Measurements from ENCODE around the gene MYBPC3. TPM values are rescaled to one million over a fixed set of nuclear protein-coding genes. Genes with fewer than 3 reads are reported as not detected.

The MYBPC3 gene
- total RNA-seq, 4 donors from 2014 or later: not detected

GRCh38 chr11:47376525-47377371 is 24.2 kb upstream of the MYBPC3 start:
- DNase-seq: peak; percentile 39
- no peaks in the 10 kb centered on the region for H3K36me3 ChIP-seq
- intact Hi-C loops (cut with DNase I; ENCODE audit: low total_unique reads) (loop anchor here (5.0 to 10.0 kb wide), 2 partner anchors 76 to 478 kb away; no protein-coding TSS in a partner anchor), in situ Hi-C loops (cut with MboI; ENCODE audit: low pct_ligation_motif_present in 1 of 4, low pct_unique_long_range_greater_than_20kb in 1 of 4, low sequenced_read_pairs in 3 of 4) (no loop called here)
- peak overlapping the region in 2 of 4 donors; percentile 14 to 38 for H3K4me3 ChIP-seq
- peak overlapping the region; percentile 67 to 79 (median 74) for H3K27ac ChIP-seq
- H3K9me3 ChIP-seq: no peaks in the 10 kb centered on the region
- TF ChIP-seq, protein P1, sequence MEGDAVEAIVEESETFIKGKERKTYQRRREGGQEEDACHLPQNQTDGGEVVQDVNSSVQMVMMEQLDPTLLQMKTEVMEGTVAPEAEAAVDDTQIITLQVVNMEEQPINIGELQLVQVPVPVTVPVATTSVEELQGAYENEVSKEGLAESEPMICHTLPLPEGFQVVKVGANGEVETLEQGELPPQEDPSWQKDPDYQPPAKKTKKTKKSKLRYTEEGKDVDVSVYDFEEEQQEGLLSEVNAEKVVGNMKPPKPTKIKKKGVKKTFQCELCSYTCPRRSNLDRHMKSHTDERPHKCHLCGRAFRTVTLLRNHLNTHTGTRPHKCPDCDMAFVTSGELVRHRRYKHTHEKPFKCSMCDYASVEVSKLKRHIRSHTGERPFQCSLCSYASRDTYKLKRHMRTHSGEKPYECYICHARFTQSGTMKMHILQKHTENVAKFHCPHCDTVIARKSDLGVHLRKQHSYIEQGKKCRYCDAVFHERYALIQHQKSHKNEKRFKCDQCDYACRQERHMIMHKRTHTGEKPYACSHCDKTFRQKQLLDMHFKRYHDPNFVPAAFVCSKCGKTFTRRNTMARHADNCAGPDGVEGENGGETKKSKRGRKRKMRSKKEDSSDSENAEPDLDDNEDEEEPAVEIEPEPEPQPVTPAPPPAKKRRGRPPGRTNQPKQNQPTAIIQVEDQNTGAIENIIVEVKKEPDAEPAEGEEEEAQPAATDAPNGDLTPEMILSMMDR (IDR thresholded peaks at IDR 0.05): no peak
- no peak for TF ChIP-seq POLR2A (IDR thresholded peaks at IDR 0.05)
- H3K27me3 ChIP-seq: no peaks in the 10 kb centered on the region
- no peaks in the 10 kb centered on the region for H3K4me1 ChIP-seq
- 55 to 60% methylated on average over 1 to 13 of the region's 14 CpGs for whole genome bisulfite sequencing, 2 donors (ENCODE audit: low coverage in 1 of 2)

GRCh38 chr11:47376107-47376524 is 23.6 kb upstream of the MYBPC3 start:
- 66 to 74% methylated on average over 6 to 8 of the region's 8 CpGs for WGBS, 2 donors (ENCODE audit: low coverage in 1 of 2)
- Histone ChIP-seq H3K36me3 (no peaks in the 10 kb centered on the region), H3K27me3 (no peaks in the 10 kb centered on the region), H3K27ac (peak overlapping the region in 2 of 4 donors; percentile 71 to 78), H3K4me3 (peak overlapping the region in 2 of 4 donors; percentile 2 to 38), H3K9me3 (no peaks in the 10 kb centered on the region), H3K4me1 (no peaks in the 10 kb centered on the region)
- TF ChIP-seq EP300 (IDR thresholded peaks at IDR 0.05; ENCODE audit: low read depth): no peak
- TF ChIP-seq, protein P1 (IDR thresholded peaks at IDR 0.05): no peak
- no peak for TF ChIP-seq POLR2AphosphoS5 (IDR thresholded peaks at IDR 0.05)
- TF ChIP-seq POLR2A (IDR thresholded peaks at IDR 0.05): no peak
- in situ Hi-C loops (cut with MboI; ENCODE audit: low pct_ligation_motif_present in 1 of 4, low pct_unique_long_range_greater_than_20kb in 1 of 4, low sequenced_read_pairs in 3 of 4): no loop called here
- DNase-seq: no peak
- intact Hi-C loops (cut with DNase I; ENCODE audit: low total_unique reads): loop anchor here (5.0 to 10.0 kb wide), 2 partner anchors 76 to 479 kb away; no protein-coding TSS in a partner anchor

GRCh38 chr11:47375546-47376085 is 23.1 kb upstream of the MYBPC3 start:
- no peaks in the 10 kb centered on the region for H3K9me3 ChIP-seq
- in situ Hi-C loops (cut with MboI; ENCODE audit: low pct_ligation_motif_present in 1 of 4, low pct_unique_long_range_greater_than_20kb in 1 of 4, low sequenced_read_pairs in 3 of 4): no loop called here
- WGBS, 2 donors (ENCODE audit: low coverage in 1 of 2): 84% methylated on average over 13 of the region's 13 CpGs; no CpG with 5 or more reads in 1 of the 2 donors
- no peak for DNase-seq
- no peaks in the 10 kb centered on the region for H3K36me3 ChIP-seq
- peak overlapping the region in 1 of 4 donors; percentile 2 for H3K27ac ChIP-seq
- no peaks in the 10 kb centered on the region for H3K27me3 ChIP-seq
- no peak for TF ChIP-seq POLR2A (IDR thresholded peaks at IDR 0.05)
- TF ChIP-seq, protein P1 (IDR thresholded peaks at IDR 0.05): no peak
- TF ChIP-seq POLR2AphosphoS5 (IDR thresholded peaks at IDR 0.05): no peak
- TF ChIP-seq EP300 (IDR thresholded peaks at IDR 0.05; ENCODE audit: low read depth): no peak
- no peak overlapping the region for H3K4me3 ChIP-seq
- H3K4me1 ChIP-seq: no peaks in the 10 kb centered on the region
- intact Hi-C loops (cut with DNase I; ENCODE audit: low total_unique reads): loop anchor here (5.0 to 10.0 kb wide), 2 partner anchors 77 to 479 kb away; no protein-coding TSS in a partner anchor

- H3K36me3 ChIP-seq: no peaks in the 10 kb centered on the region
- H3K9me3 ChIP-seq: no peaks in the 10 kb centered on the region
- intact Hi-C loops (cut with DNase I; ENCODE audit: low total_unique reads) (loop anchor here (5.0 to 10.0 kb wide), 2 partner anchors 77 to 480 kb away; no protein-coding TSS in a partner anchor), in situ Hi-C loops (cut with MboI; ENCODE audit: low pct_ligation_motif_present in 1 of 4, low pct_unique_long_range_greater_than_20kb in 1 of 4, low sequenced_read_pairs in 3 of 4) (no loop called here)
- H3K4me1 ChIP-seq: no peaks in the 10 kb centered on the region
- no peak for DNase-seq
- H3K4me3 ChIP-seq: no peak overlapping the region
- 89% methylated on average over 8 of the region's 8 CpGs; no CpG with 5 or more reads in 1 of the 2 donors for WGBS, 2 donors (ENCODE audit: low coverage in 1 of 2)
- TF ChIP-seq POLR2A (IDR thresholded peaks at IDR 0.05) (no peak), EP300 (IDR thresholded peaks at IDR 0.05; ENCODE audit: low read depth) (no peak), POLR2AphosphoS5 (IDR thresholded peaks at IDR 0.05) (no peak)
- TF ChIP-seq, protein P1 (IDR thresholded peaks at IDR 0.05): no peak
- no peak overlapping the region for H3K27ac ChIP-seq
- H3K27me3 ChIP-seq: no peaks in the 10 kb centered on the region
These were observed 22.5 kb upstream of the MYBPC3 start for GRCh38 chr11:47375020-47375419.
